SK-N-SH (cell line): Measurements from ENCODE around the gene RARG. TPM values are rescaled to one million over a fixed set of nuclear protein-coding genes. Genes with fewer than 3 reads are reported as not detected.

ENCODE experiments used
- CTCF ChIA-PET: fragments of 300-600, 350-600 bp; formaldehyde crosslinking; extraction: SDS; loops from one replicate; lab custom pipeline; 2021; lab: Yijun Ruan, JAX
- POLR2A ChIA-PET: fragments of 350-600 bp; sonication (Branson Sonifier 250); formaldehyde crosslinking; extraction: SDS; loops from one replicate; lab custom pipeline; 2020; ENCODE audit warnings: antibody characterized with exemption, inconsistent platforms; lab: Yijun Ruan, JAX
- DNase-seq: peaks from one replicate; pipeline ENCODE4 v3.0.0; 2012
- H2AFZ ChIP-seq: fragments of 200-600 bp; sonication (generic); 2 replicates; pipeline ENCODE4 v1.8.1; 2016; ENCODE audit warnings: antibody characterized with exemption, mild to moderate bottlenecking, low read depth
- H3F3A ChIP-seq: fragments of 200-600 bp; sonication (generic); replicated peaks from 2 replicates; pipeline ENCODE3; 2016; ENCODE audit warnings: antibody characterized with exemption, mild to moderate bottlenecking; ENCODE audit not compliant: insufficient read depth
- H3K27ac ChIP-seq, 2 experiments: fragments of 200-500 bp in 1 of 2; fragments of 200-600 bp in 1 of 2; sonication (Bioruptor generic) in 1 of 2; sonication (generic), shearing (Covaris generic) in 1 of 2; 2 replicates each; pipeline versions ENCODE4 v1.5.1 to v1.6.1; 2014 to 2016; ENCODE audit warnings: low read depth in 2 of 2, inconsistent platforms in 1 of 2, low read length in 1 of 2, mild to moderate bottlenecking in 1 of 2, mixed read lengths in 1 of 2
- H3K27me3 ChIP-seq: fragments of 200-600 bp; sonication (generic), shearing (Covaris generic); 2 replicates; pipeline ENCODE4 v1.6.1; 2016; ENCODE audit warnings: mixed run types; ENCODE audit not compliant: insufficient read depth
- H3K36me3 ChIP-seq, 2 experiments: fragments of 200-500 bp in 1 of 2; fragments of 200-600 bp in 1 of 2; sonication (Bioruptor generic) in 1 of 2; sonication (generic) in 1 of 2; replicated peaks in 1 of 2; 2 replicates each; pipeline versions ENCODE3 to v1.5.1; 2014 to 2016; ENCODE audit warnings: low read length in 1 of 2, mild to moderate bottlenecking in 1 of 2; ENCODE audit not compliant: insufficient read depth in 2 of 2, control insufficient read depth in 1 of 2
- H3K4me1 ChIP-seq, 2 experiments: fragments of 200-500 bp in 1 of 2; fragments of 200-600 bp in 1 of 2; sonication (Bioruptor generic) in 1 of 2; sonication (generic), shearing (Covaris generic) in 1 of 2; 2 replicates each; pipeline versions ENCODE4 v1.5.1 to v1.6.1; 2014 to 2016; ENCODE audit warnings: low read depth in 1 of 2, low read length in 1 of 2, mixed run types in 1 of 2; ENCODE audit not compliant: insufficient read depth in 2 of 2, control insufficient read depth in 1 of 2
- H3K4me2 ChIP-seq: fragments of 200-600 bp; sonication (generic), shearing (Covaris generic); 2 replicates; pipeline ENCODE4 v1.6.1; 2017; ENCODE audit warnings: mixed run types
- H3K4me3 ChIP-seq, 2 experiments: fragments of 200-500 bp in 1 of 2; fragments of 200-600 bp in 1 of 2; sonication (Bioruptor generic) in 1 of 2; sonication (generic), shearing (Covaris generic) in 1 of 2; 2 replicates each; pipeline versions ENCODE4 v1.5.1 to v1.8.1; 2014 to 2016; ENCODE audit warnings: low read depth in 2 of 2, inconsistent platforms in 1 of 2, low read length in 1 of 2, mild to moderate bottlenecking in 1 of 2, mixed read lengths in 1 of 2, moderate library complexity in 1 of 2
- H3K79me2 ChIP-seq: fragments of 200-600 bp; sonication (generic); 2 replicates; pipeline ENCODE4 v1.8.1; 2017; ENCODE audit warnings: mild to moderate bottlenecking; ENCODE audit not compliant: insufficient read depth
- H3K9ac ChIP-seq: fragments of 200-600 bp; sonication (generic); 2 replicates; pipeline ENCODE4 v1.6.1; 2017; ENCODE audit warnings: mixed run types
- H3K9me2 ChIP-seq: fragments of 200-600 bp; sonication (generic); 2 replicates; pipeline ENCODE4 v1.6.1; 2017; ENCODE audit warnings: mixed run types
- H3K9me3 ChIP-seq: fragments of 200-600 bp; sonication (generic); 2 replicates; pipeline ENCODE4 v1.6.1; 2017; ENCODE audit warnings: mixed run types, mild to moderate bottlenecking, moderate library complexity
- H4K20me1 ChIP-seq: fragments of 200-600 bp; sonication (generic); 2 replicates; pipeline ENCODE4 v1.6.1; 2017; ENCODE audit warnings: mild to moderate bottlenecking, mixed run types; ENCODE audit not compliant: insufficient read depth
- CTCF ChIP-seq: fragments of 200-600 bp; sonication (generic); IDR thresholded peaks from 2 replicates; pipeline ENCODE4 v1.6.1; 2017; ENCODE audit warnings: antibody characterized with exemption, mild to moderate bottlenecking, moderate library complexity
- EZH2phosphoT487 ChIP-seq: fragments of 200-600 bp; sonication (generic); IDR thresholded peaks from 2 replicates; pipeline ENCODE4 v1.6.1; 2017; ENCODE audit warnings: low read depth, mixed run types, mild to moderate bottlenecking, antibody characterized with exemption, moderate library complexity, borderline replicate concordance
- FOXJ3 ChIP-seq: sonication (generic); formaldehyde crosslinking; IDR thresholded peaks from 2 replicates; pipeline ENCODE4 v1.5.1; 2020; ENCODE audit warnings: mild to moderate bottlenecking, missing genetic modification reagents
- GATA2 ChIP-seq: sonication (generic); formaldehyde crosslinking; IDR thresholded peaks from 2 replicates; pipeline ENCODE4 v1.5.0; 2020; ENCODE audit warnings: mild to moderate bottlenecking, missing genetic modification reagents
- IRF3 ChIP-seq: fragments of 150-350 bp; IDR thresholded peaks from 2 replicates; pipeline ENCODE4 v1.6.1; 2016; ENCODE audit warnings: mild to moderate bottlenecking, low read depth, low read length
- JUND ChIP-seq: IDR thresholded peaks from 2 replicates; pipeline ENCODE4 v1.4.0; 2012
- NFIC ChIP-seq: IDR thresholded peaks from 2 replicates; pipeline ENCODE4 v1.4.0; 2012; ENCODE audit warnings: borderline replicate concordance
- RAD21 ChIP-seq: IDR thresholded peaks from 2 replicates; pipeline ENCODE4 v1.6.1; 2012; ENCODE audit warnings: mild to moderate bottlenecking, low read length
- SIN3A ChIP-seq: IDR thresholded peaks from 2 replicates; pipeline ENCODE4 v1.6.1; 2012; ENCODE audit warnings: low read depth, mild to moderate bottlenecking, low read length, moderate library complexity, borderline replicate concordance
- SMC3 ChIP-seq: IDR thresholded peaks from 2 replicates; pipeline ENCODE4 v1.6.1; 2012; ENCODE audit warnings: low read depth, low read length, improper control_type of control experiment
- TAF1 ChIP-seq: IDR thresholded peaks from 2 replicates; pipeline ENCODE4 v1.6.1; 2012; ENCODE audit warnings: low read depth, mild to moderate bottlenecking, low read length, moderate library complexity, borderline replicate concordance
- TEAD4 ChIP-seq: IDR thresholded peaks from 2 replicates; pipeline ENCODE4 v1.4.0; 2012; ENCODE audit warnings: mild to moderate bottlenecking, borderline replicate concordance; ENCODE audit not compliant: insufficient read depth
- WGBS: methylation state at CpG from one replicate; pipeline ENCODE4 v1.1.6; 2017; ENCODE audit warnings: low lambda C conversion rate; 5-methylcytosine and 5-hydroxymethylcytosine counted together
- polyA plus RNA-seq, 3 experiments: library from polyadenylated mRNA; depleted of rRNA; stranded (reverse); fragments of >200 nt; gene quantifications; 2 replicates each; pipeline ENCODE4 v1.2.3, GENCODE V29; 2012
- TF ChIP-seq, protein P1 (sequence below): IDR thresholded peaks from 2 replicates; pipeline ENCODE4; 2012
- TF ChIP-seq, protein P2 (sequence below): IDR thresholded peaks from 2 replicates; pipeline ENCODE4 v1.4.0; 2012; ENCODE audit warnings: low read depth, borderline replicate concordance

RARG gene
- polyA plus RNA-seq, 1 of the 3 experiments (the other 2 are of a cell fraction) = 36.6 TPM

GRCh38 chr12:53232646-53233461 lies 845 bp upstream of the RARG start (continued):
- no peak for TF ChIP-seq JUND
- TF ChIP-seq EZH2phosphoT487 = no peak
- TF ChIP-seq, protein P1, sequence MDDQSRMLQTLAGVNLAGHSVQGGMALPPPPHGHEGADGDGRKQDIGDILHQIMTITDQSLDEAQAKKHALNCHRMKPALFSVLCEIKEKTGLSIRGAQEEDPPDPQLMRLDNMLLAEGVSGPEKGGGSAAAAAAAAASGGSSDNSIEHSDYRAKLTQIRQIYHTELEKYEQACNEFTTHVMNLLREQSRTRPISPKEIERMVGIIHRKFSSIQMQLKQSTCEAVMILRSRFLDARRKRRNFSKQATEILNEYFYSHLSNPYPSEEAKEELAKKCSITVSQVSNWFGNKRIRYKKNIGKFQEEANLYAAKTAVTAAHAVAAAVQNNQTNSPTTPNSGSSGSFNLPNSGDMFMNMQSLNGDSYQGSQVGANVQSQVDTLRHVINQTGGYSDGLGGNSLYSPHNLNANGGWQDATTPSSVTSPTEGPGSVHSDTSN = no peak
- no peak for TF ChIP-seq RAD21
- no peak for TF ChIP-seq TAF1
- no peak for TF ChIP-seq SMC3
- TF ChIP-seq SIN3A = no peak
- TF ChIP-seq GATA2 = no peak
- TF ChIP-seq NFIC = no peak

- H3K4me1 ChIP-seq = peaks cover 33 to 52% of the 10 kb centered on the region in 2 experiments; a peak in 3 of 4 replicates
- no peaks in the 10 kb centered on the region for H3K9me2 ChIP-seq
- H3K9ac ChIP-seq = peak overlapping the region; percentile 76
- peak overlapping the region; percentile 91 for H3K4me2 ChIP-seq
- H2AFZ ChIP-seq = peak overlapping the region; percentile 66
- H3K9me3 ChIP-seq = no peaks in the 10 kb centered on the region
- TF ChIP-seq IRF3 (no peak), SMC3 (no peak), TEAD4 (no peak), FOXJ3 (CRISPR knock-in tag) (no peak), CTCF (no peak), NFIC (no peak)
- TF ChIP-seq, protein P2, sequence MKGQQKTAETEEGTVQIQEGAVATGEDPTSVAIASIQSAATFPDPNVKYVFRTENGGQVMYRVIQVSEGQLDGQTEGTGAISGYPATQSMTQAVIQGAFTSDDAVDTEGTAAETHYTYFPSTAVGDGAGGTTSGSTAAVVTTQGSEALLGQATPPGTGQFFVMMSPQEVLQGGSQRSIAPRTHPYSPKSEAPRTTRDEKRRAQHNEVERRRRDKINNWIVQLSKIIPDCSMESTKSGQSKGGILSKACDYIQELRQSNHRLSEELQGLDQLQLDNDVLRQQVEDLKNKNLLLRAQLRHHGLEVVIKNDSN = no peak
- WGBS = 0% methylated on average over 4 of the region's 9 CpGs
- H3K27ac ChIP-seq = peak overlapping the region; percentile 36 to 76; a peak in 3 of 4 replicates
- H3K79me2 ChIP-seq = peaks cover 5% of the 10 kb centered on the region; the same call in 1 of the 2 replicates
- H3F3A ChIP-seq = peaks cover 9% of the 10 kb centered on the region
- peaks cover 0 to 8% of the 10 kb centered on the region in 2 experiments for H3K36me3 ChIP-seq
- ChIA-PET CTCF (interaction anchor here (1.2 to 4.5 kb wide), 3 partner anchors 9 to 20 kb away, joined by 4 to 19 read pairs (median 4); no protein-coding TSS in a partner anchor), POLR2A (no interaction called here)
- H3K27me3 ChIP-seq = no peaks in the 10 kb centered on the region
- peak overlapping the region; percentile 75 to 81 for H3K4me3 ChIP-seq
- no peak for DNase-seq
- H4K20me1 ChIP-seq = no peaks in the 10 kb centered on the region
Measured at GRCh38 chr12:53231671-53231920, 413 bp downstream of the RARG start.
